Stimulated activated CD4-positive, alpha-beta T cell treated with anti-CD3 and anti-CD28 coated beads, Interleukin-1b, Interleukin-23, amount 100 ng/mL, for 4 hours (primary cell): ENCODE measurements around the gene GGT1.
A peak's percentile ranks its signal among the peaks of the same experiment; 100 is the strongest.
"Not testable (repeated sequence)": the region's sequence is repeated elsewhere in the genome, so short reads cannot be mapped to it uniquely, and the experiment has no call there.

ENCODE experiments used
- DNase-seq, 2 donors: peaks; one replicate each; pipeline ENCODE4 v3.0.0-alpha.2; 2020; ENCODE audit warnings: low read depth in 2 of 2

The GGT1 gene

DNA sequence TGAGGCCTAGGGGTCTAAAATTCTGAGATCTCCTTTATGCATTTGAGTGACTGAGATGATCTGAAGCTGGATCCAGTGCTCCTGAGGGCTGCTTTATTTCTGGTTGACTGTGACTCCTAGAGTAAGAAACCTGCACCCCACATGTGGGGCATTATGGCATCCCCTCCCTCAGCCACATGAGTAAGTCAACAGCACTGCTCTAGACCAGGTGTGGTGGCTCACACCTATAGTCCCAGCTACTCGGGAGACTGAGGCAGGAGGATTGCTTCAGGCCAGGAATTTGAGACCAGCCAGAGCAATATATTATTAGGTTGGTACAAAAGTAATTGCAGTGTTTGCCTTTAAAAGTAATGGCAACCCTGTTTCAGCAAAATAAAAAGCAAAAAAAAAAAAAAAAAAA is 39.3 kb downstream of the GGT1 start:
- not testable (repeated sequence) for DNase-seq

- not testable (repeated sequence) for DNase-seq
These were observed 41.4 kb downstream of the GGT1 start for GRCh38 chr22:24644409-24644808.

DNA sequence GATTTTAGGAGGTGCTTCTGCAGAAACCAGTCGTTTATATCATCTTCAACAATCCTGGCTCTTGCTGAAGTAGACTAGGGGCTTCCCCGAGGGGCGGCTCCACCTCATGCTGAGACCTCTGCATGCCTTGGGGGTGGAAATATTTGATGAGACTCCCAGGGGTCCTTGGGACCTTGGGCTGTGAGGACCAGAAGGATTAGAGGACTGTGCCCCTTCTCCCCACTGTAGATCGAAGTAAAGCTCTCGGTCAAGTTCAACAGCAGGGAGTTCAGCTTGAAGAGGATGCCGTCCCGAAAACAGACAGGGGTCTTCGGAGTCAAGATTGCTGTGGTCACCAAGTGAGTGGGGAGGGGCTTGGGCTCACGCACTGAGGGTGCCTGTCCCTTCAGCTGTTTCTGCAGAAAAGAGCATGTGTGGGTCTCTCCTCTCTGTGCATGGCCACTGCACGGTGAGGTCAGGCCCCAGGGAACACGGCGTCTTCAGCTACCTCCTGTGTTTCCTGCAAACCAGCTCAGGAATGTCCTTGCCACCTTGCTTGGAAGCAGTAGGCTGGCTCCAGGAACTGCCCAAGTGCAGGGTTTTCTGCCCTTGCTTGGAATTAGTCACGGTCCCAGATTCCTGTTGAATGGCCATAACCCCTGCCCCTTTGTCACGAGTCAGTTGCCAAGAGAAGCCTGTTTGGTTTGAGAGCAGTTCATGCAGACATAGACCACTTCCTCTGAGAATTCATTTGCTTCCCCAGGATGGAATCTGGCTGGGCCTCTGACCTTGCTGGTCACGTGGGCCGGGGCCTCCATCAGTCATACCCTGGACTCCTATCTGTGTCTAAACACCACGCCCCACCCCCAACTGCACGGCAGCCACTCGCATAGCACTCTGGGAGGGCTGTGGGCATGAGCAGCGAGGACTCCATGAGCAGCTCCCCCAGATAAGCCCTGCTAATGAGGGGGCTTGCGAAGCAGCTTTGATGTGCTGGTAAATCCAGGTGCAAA is 42.7 kb downstream of the GGT1 start:
- DNase-seq = not testable (repeated sequence)

- not testable (repeated sequence) for DNase-seq
These were observed 43.8 kb downstream of the GGT1 start for GRCh38 chr22:24646756-24647155.

- DNase-seq = not testable (repeated sequence)
These were observed 46.4 kb downstream of the GGT1 start for GRCh38 chr22:24649371-24649770.

- peak; percentile 23 to 33 for DNase-seq
These were observed 47.9 kb downstream of the GGT1 start for GRCh38 chr22:24650884-24651283.

DNA sequence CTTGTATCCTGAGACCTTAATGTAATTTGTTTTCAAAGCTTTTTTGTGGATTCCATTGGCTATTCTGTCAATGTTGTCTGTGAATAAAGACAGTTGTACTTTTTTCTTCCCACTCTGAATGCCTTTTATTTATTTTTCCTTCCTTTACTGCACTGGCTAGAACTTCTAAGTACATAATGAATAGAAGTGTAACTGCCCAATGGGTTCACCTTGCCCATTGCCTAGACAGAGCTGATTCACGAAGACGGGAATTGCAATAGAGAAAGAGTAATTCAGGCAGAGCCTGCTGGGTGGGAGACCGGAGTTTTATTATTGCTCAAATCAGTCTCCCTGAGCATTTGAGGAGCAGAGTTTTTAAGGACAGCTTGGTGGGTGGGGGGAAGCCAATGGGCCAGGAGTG is 62.4 kb downstream of the GGT1 start:
- DNase-seq = not testable (repeated sequence)

DNA sequence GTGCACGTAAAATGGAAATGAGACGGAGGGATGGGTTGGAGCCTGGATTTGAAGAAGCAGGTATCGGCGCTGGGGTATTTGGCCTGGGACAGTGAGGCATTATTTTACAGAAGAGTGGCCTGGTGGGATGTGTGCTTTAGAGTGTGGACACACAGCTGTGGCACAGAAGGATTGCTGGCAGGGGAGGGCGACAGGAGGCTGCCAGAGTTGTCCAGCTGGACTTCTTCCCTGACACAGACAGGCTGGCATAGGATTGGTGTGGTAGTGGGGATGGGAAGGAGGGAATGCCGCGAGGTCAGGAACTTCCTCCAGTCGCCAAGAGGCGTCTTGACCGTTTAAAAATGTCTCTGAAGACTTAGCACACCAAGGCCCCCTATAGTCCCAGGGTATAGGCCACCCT is 64.9 kb downstream of the GGT1 start:
- not testable (repeated sequence) for DNase-seq

DNA sequence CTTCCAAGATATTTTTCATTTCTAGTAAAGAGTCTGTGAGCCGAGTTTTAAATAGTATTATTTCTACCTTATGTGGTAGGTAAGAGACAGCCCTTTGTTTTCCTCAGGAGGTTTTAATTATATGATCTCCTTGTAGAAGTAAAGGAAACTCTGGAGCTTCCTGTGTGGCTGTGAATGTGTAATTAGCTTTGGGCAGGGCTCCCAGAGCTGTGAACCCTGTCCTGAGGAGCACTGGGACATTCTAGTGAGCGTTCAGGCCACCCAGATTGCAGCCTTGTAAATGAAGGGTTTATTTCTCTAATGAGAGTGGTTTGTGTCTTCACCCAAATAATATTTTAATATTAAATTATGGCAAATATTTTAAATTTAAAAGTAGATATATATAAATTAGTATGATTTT is 69.5 kb downstream of the GGT1 start:
- DNase-seq = not testable (repeated sequence)
